MCF 10A (cell line): Measurements from ENCODE around the gene TMEM170B. TPM values are rescaled to one million over a fixed set of nuclear protein-coding genes. Genes with fewer than 3 reads are reported as not detected.
A peak's percentile ranks its signal among the peaks of the same experiment; 100 is the strongest.

Experiments used
- BruUV-seq: library from RNA; stranded (reverse); fragments of 400-500 nt; replicated peaks from 2 replicates; lab custom pipeline; 2021; lab: Mats Ljungman, UMichigan
- CTCF ChIA-PET: fragments of 300-600 bp; sonication (Branson Sonifier 250); formaldehyde crosslinking; extraction: SDS; loops from one replicate; lab custom pipeline; 2021; ENCODE audit warnings: antibody characterized with exemption, inconsistent platforms; lab: Yijun Ruan, JAX
- POLR2A ChIA-PET: fragments of 300-600, 350-650 bp; sonication (Branson Sonifier 250); formaldehyde crosslinking; extraction: SDS; loops from one replicate; lab custom pipeline; 2020; ENCODE audit warnings: antibody characterized with exemption, inconsistent platforms; lab: Yijun Ruan, JAX
- DNase-seq: peaks from one replicate; pipeline ENCODE4 v3.0.0-alpha.2; 2018; ENCODE audit not compliant: unreplicated experiment
- H3K27ac Mint-ChIP-seq: one replicate; pipeline ENCODE4 v1.8.0; 2022; ENCODE audit warnings: mild to moderate bottlenecking, low read depth, mixed read lengths; ENCODE audit not compliant: unreplicated experiment
- H3K27me3 Mint-ChIP-seq: one replicate; pipeline ENCODE4 v1.8.0; 2022; ENCODE audit warnings: mixed read lengths; ENCODE audit not compliant: insufficient read depth, unreplicated experiment
- H3K36me3 Mint-ChIP-seq: one replicate; pipeline ENCODE4 v1.8.0; 2022; ENCODE audit warnings: mild to moderate bottlenecking, moderate library complexity, mixed read lengths; ENCODE audit not compliant: insufficient read depth, unreplicated experiment
- H3K4me1 Mint-ChIP-seq: one replicate; pipeline ENCODE4 v1.8.0; 2022; ENCODE audit warnings: mixed read lengths; ENCODE audit not compliant: insufficient read depth, unreplicated experiment
- H3K4me3 Mint-ChIP-seq: one replicate; pipeline ENCODE4 v1.8.0; 2022; ENCODE audit warnings: mild to moderate bottlenecking, moderate library complexity, mixed read lengths; ENCODE audit not compliant: unreplicated experiment
- H3K9me3 Mint-ChIP-seq: one replicate; pipeline ENCODE4 v1.8.0; 2022; ENCODE audit warnings: mixed read lengths; ENCODE audit not compliant: unreplicated experiment
- intact Hi-C: fragments of 100-400 bp; cut with micrococcal nuclease; formaldehyde crosslinking; loops from 2 replicates; pipeline ENCODE4 v1.14.1; 2022
- total RNA-seq: library from RNA; stranded (reverse); gene quantifications from 2 replicates; pipeline ENCODE4 v1.2.3, GENCODE V29; 2022
- TF ChIP-seq, protein P1 (sequence below): fragments of 200-600 bp; IDR thresholded peaks from one replicate; pipeline ENCODE4 v1.8.0; 2022; ENCODE audit warnings: antibody characterized with exemption, mild to moderate bottlenecking; ENCODE audit not compliant: unreplicated experiment

TMEM170B gene
- total RNA-seq, 1 experiment from 2014 or later: 0.70 TPM

DNA sequence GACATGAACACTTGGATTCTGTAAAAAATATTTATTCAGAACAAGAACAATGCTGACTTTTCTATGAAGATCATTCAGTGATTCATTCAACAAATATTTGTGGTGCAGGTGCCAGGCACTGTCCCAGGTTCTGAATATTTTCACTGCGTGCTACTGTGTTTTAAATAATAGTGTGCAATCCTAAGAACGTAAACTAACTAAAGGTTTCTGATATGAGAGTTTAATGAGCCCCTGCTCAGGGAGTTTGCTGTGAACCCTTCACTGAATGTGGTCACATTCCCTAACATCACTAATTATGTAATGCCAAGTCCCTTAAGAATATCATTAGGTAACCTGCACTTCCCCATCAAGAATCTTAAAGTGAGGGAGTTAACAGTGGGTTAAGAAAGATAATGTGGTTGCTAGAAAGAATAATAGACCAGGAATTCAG lies 1.7 kb upstream of the TMEM170B start:
- Mint-ChIP-seq H3K27ac (no peak overlapping the region), H3K36me3 (peaks cover 4% of the 10 kb centered on the region), H3K9me3 (no peaks in the 10 kb centered on the region), H3K4me3 (no peak overlapping the region), H3K4me1 (no peaks in the 10 kb centered on the region), H3K27me3 (peaks cover 29% of the 10 kb centered on the region)
- TF ChIP-seq, protein P1, sequence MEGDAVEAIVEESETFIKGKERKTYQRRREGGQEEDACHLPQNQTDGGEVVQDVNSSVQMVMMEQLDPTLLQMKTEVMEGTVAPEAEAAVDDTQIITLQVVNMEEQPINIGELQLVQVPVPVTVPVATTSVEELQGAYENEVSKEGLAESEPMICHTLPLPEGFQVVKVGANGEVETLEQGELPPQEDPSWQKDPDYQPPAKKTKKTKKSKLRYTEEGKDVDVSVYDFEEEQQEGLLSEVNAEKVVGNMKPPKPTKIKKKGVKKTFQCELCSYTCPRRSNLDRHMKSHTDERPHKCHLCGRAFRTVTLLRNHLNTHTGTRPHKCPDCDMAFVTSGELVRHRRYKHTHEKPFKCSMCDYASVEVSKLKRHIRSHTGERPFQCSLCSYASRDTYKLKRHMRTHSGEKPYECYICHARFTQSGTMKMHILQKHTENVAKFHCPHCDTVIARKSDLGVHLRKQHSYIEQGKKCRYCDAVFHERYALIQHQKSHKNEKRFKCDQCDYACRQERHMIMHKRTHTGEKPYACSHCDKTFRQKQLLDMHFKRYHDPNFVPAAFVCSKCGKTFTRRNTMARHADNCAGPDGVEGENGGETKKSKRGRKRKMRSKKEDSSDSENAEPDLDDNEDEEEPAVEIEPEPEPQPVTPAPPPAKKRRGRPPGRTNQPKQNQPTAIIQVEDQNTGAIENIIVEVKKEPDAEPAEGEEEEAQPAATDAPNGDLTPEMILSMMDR: no peak
- ChIA-PET POLR2A (no interaction called here), CTCF (interaction anchor here (0.9 kb wide), 1 partner anchor 40 kb away, joined by 3 read pairs; no protein-coding TSS in a partner anchor)
- BruUV-seq: no TSS peak
- DNase-seq: peak; percentile 66
- intact Hi-C loops: no loop called here

DNA sequence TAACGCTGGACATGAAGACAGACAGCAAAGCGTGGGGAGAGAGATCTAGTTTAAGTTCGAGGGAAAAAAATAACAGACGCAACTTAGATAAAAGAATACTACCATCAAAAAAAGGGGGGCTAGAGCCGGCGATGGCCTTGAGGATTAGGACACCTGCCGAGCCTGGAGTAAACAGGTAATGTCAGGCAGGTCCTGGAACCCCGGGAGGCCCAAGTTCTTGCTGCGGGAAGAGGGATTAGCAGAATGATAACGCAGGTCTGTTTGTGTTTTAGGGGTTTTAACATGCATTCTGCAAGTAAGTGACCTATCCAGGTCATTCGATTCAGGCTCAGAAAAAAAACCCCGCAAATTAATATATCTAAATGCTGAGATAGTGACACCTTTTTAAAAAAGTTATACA lies 754 bp upstream of the TMEM170B start:
- ChIA-PET POLR2A (no interaction called here), CTCF (no interaction called here)
- no peak for DNase-seq
- intact Hi-C loops: no loop called here
- no peaks in the 10 kb centered on the region for H3K9me3 Mint-ChIP-seq
- BruUV-seq: no TSS peak
- peaks cover 19% of the 10 kb centered on the region for H3K27me3 Mint-ChIP-seq
- no peak overlapping the region for H3K27ac Mint-ChIP-seq
- TF ChIP-seq, protein P1: no peak
- no peaks in the 10 kb centered on the region for H3K36me3 Mint-ChIP-seq
- peak overlapping the region; percentile 76 for H3K4me3 Mint-ChIP-seq
- H3K4me1 Mint-ChIP-seq: no peaks in the 10 kb centered on the region

DNA sequence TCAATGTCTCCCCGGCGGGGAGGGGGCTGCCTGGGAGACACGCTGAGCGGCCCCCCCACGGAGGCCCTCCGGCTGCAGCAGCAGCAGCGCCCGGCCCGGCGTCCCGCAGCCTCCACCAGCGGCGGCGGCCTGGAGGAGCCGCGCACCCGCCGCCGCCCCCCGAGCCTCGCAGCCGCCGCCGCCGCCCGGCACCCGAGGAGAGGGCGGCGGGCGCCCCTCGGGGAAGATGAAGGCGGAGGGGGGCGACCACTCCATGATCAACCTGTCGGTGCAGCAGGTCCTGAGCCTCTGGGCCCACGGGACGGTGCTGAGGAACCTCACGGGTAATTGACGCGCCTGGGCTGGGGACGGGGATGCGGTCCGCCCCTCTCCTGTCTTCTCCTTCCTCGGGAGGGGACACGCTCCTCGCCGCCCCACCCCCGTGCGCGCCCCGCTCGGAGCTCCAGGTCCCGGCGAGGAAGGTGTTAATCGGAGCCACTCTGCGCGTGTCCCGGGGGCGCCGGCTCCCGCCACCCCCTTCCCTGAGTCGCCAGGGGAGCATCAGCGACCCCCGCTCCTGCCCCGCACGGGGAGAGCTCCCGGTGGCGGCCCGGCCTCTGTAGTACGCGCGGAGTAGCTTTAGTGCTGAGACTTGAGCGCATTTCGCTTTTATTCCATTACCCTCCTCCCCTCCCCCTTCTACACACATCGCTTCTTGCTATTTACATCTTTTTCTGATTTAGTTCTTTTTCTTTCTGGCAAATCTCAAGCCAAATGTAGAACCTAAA lies 686 bp downstream of the TMEM170B start:
- ChIA-PET CTCF (interaction anchor here (0.5 to 0.6 kb wide), 3 partner anchors 32 to 1462 kb away, joined by 3 read pairs; no protein-coding TSS in a partner anchor), POLR2A (interaction anchor here (0.7 to 1.4 kb wide), 2 partner anchors 511 to 993 kb away, joined by 3 read pairs; no protein-coding TSS in a partner anchor)
- intact Hi-C loops: no loop called here
- H3K27me3 Mint-ChIP-seq: peaks cover 5% of the 10 kb centered on the region
- no peak overlapping the region for H3K27ac Mint-ChIP-seq
- H3K4me1 Mint-ChIP-seq: no peaks in the 10 kb centered on the region
- BruUV-seq: no TSS peak
- DNase-seq: no peak
- peak overlapping the region; percentile 76 for H3K4me3 Mint-ChIP-seq
- H3K9me3 Mint-ChIP-seq: no peaks in the 10 kb centered on the region
- TF ChIP-seq, protein P1: no peak
- H3K36me3 Mint-ChIP-seq: peaks cover 6% of the 10 kb centered on the region

DNA sequence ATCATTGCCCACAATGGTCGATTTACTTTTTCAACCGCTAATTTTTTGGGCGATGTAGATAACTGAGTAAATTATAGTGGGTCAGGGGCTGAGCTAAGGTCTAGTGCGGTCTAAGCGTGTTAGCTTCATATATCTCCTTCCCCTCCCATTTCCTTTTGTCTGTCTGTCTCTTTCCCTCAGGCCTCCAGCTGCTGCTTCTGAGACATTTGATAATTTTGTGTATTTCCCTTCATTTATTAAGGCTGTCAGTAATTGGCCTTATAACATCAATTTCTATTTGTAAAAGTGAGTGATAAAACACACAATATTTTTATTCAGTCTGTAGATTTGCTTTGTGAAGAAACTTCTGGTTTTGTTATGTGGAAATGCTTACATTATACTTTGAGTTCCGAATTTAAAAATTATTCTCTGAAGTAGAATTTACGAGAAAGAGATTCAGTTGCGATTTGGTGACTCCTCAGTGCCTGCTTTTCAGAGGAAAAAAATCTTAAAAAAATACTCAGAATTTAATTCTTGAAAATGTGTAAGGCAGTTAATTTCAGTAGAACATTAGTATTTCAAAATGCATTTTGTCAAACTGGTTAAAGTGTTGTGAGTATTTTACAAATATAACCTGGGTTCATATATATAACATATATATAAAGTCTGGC lies 1.4 kb downstream of the TMEM170B start:
- no TSS peak for BruUV-seq
- Mint-ChIP-seq H3K27me3 (no peaks in the 10 kb centered on the region), H3K27ac (no peak overlapping the region), H3K4me3 (peak overlapping the region; percentile 76), H3K4me1 (no peaks in the 10 kb centered on the region), H3K9me3 (no peaks in the 10 kb centered on the region), H3K36me3 (peaks cover 6% of the 10 kb centered on the region)
- POLR2A ChIA-PET: interaction anchor here (0.7 to 1.4 kb wide), 2 partner anchors 512 to 994 kb away, joined by 3 read pairs; no protein-coding TSS in a partner anchor
- intact Hi-C loops: no loop called here
- CTCF ChIA-PET: interaction anchor here (0.5 to 0.6 kb wide), 3 partner anchors 31 to 1580 kb away, joined by 3 read pairs; no protein-coding TSS in a partner anchor
- TF ChIP-seq, protein P1: no peak
- DNase-seq: no peak
